ENCODE results near the gene GRIFIN.

GRCh38 chr7:2503056-2503941 lies 27.1 kb upstream of the GRIFIN start:
- TF ChIP-seq POLR2AphosphoS5 (IDR thresholded peaks at IDR 0.05): no peak
- no peak for TF ChIP-seq CTCF (IDR thresholded peaks at IDR 0.05 in 8 of 11, conservative IDR thresholded peaks at IDR 0.05 in 3 of 11)
- no peak for TF ChIP-seq POLR2A (IDR thresholded peaks at IDR 0.05)

All from spleen (tissue), 7 donors.